Dendritic cell treated with granulocyte-macrophage colony-stimulating factor and Interleukin-4, amounts not matched to agents 40 ng/mL and 50 ng/mL, for 4 days (primary cell): Measurements from ENCODE around the gene STON2.
A peak's percentile ranks its signal among the peaks of the same experiment; 100 is the strongest.
"Not testable (repeated sequence)": the region's sequence is repeated elsewhere in the genome, so short reads cannot be mapped to it uniquely, and the experiment has no call there.

Experiments
- H3K27ac Mint-ChIP-seq: one replicate; pipeline ENCODE4 v1.8.0; 2022; ENCODE audit warnings: mild to moderate bottlenecking, mixed read lengths
- H3K27me3 Mint-ChIP-seq: one replicate; pipeline ENCODE4 v1.8.0; 2022; ENCODE audit warnings: mild to moderate bottlenecking, mixed read lengths
- H3K36me3 Mint-ChIP-seq: one replicate; pipeline ENCODE4 v1.8.0; 2022; ENCODE audit warnings: low read depth, mixed read lengths
- H3K4me1 Mint-ChIP-seq: one replicate; pipeline ENCODE4 v1.8.0; 2022; ENCODE audit warnings: low read depth, mixed read lengths
- H3K4me3 Mint-ChIP-seq: one replicate; pipeline ENCODE4 v1.8.0; 2022; ENCODE audit warnings: mild to moderate bottlenecking, moderate library complexity, mixed read lengths
- H3K9me3 Mint-ChIP-seq: one replicate; pipeline ENCODE4 v1.8.0; 2022; ENCODE audit warnings: mixed read lengths
- intact Hi-C: fragments of 100-400 bp; cut with micrococcal nuclease; formaldehyde crosslinking; loops from one replicate; pipeline ENCODE4 v1.15.0; 2022

Gene STON2

GRCh38 chr14:81264671-81265070 lies 135.5 kb downstream of the STON2 start:
- Mint-ChIP-seq H3K36me3 (peaks cover 14% of the 10 kb centered on the region), H3K27ac (no peak overlapping the region), H3K4me3 (no peak overlapping the region), H3K9me3 (no peaks in the 10 kb centered on the region), H3K27me3 (peaks cover 5% of the 10 kb centered on the region), H3K4me1 (peaks cover 3% of the 10 kb centered on the region)
- intact Hi-C loops = no loop called here

DNA sequence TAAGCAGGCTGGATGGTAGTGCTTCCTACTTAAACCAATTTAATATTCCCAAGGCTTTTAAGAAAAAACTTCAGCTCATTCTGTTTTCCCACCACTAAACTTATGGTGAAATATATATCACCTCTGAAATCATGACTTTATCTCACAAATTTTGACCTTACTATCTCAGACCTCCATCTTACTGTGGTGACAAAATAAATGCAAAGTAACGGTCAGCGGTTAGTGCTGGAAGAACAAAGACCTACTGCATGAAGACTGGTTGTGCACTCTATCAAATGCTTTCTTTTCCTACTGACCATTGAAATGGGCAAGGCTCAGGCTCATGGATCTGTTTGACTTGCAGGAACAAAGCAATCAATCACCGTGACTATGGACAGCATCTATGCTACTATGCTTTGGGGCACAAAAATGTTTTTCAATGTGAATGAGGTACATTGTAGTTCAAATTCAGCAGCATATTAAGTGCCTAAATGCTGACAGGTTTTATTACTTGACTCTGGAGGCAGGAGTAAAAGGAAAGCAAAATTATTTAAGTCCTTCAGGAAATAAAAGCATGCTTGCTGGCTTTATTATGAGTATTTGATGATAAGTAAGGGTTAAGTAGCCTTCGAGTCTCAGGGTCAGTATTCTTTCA lies 136.2 kb downstream of the STON2 start:
- Mint-ChIP-seq H3K4me3 (no peak overlapping the region), H3K27me3 (peaks cover 4% of the 10 kb centered on the region), H3K4me1 (no peaks in the 10 kb centered on the region), H3K36me3 (peaks cover 14% of the 10 kb centered on the region), H3K27ac (no peak overlapping the region), H3K9me3 (no peaks in the 10 kb centered on the region)
- intact Hi-C loops = no loop called here

- no peaks in the 10 kb centered on the region for H3K36me3 Mint-ChIP-seq
- no peaks in the 10 kb centered on the region for H3K27me3 Mint-ChIP-seq
- H3K4me1 Mint-ChIP-seq = peaks cover 9% of the 10 kb centered on the region
- no peaks in the 10 kb centered on the region for H3K9me3 Mint-ChIP-seq
- intact Hi-C loops = no loop called here
- no peak overlapping the region for H3K27ac Mint-ChIP-seq
- no peak overlapping the region for H3K4me3 Mint-ChIP-seq
Observed at GRCh38 chr14:81261176-81261575, 138.9 kb downstream of the STON2 start.

GRCh38 chr14:81260732-81261131 lies 139.4 kb downstream of the STON2 start:
- no peaks in the 10 kb centered on the region for H3K27me3 Mint-ChIP-seq
- H3K27ac Mint-ChIP-seq = no peak overlapping the region
- H3K4me1 Mint-ChIP-seq = peaks cover 13% of the 10 kb centered on the region

GRCh38 chr14:81256289-81256960 lies 143.7 kb downstream of the STON2 start:
- H3K4me1 Mint-ChIP-seq = peaks cover 16% of the 10 kb centered on the region
- H3K27me3 Mint-ChIP-seq = no peaks in the 10 kb centered on the region
- intact Hi-C loops = no loop called here
- peak overlapping the region; percentile 52 for H3K27ac Mint-ChIP-seq
- no peak overlapping the region for H3K4me3 Mint-ChIP-seq
- no peaks in the 10 kb centered on the region for H3K9me3 Mint-ChIP-seq
- no peaks in the 10 kb centered on the region for H3K36me3 Mint-ChIP-seq

More at GRCh38 chr14:81260732-81261131, 139.4 kb downstream of the STON2 start:
- intact Hi-C loops = no loop called here
- H3K36me3 Mint-ChIP-seq = no peaks in the 10 kb centered on the region
- H3K9me3 Mint-ChIP-seq = no peaks in the 10 kb centered on the region
- H3K4me3 Mint-ChIP-seq = no peak overlapping the region

GRCh38 chr14:81252278-81252677 lies 147.8 kb downstream of the STON2 start:
- Mint-ChIP-seq H3K4me3 (no peak overlapping the region), H3K4me1 (peaks cover 16% of the 10 kb centered on the region), H3K36me3 (no peaks in the 10 kb centered on the region), H3K27me3 (no peaks in the 10 kb centered on the region), H3K27ac (no peak overlapping the region), H3K9me3 (no peaks in the 10 kb centered on the region)
- intact Hi-C loops = no loop called here

GRCh38 chr14:81247271-81247766 lies 152.8 kb downstream of the STON2 start:
- no peaks in the 10 kb centered on the region for H3K27me3 Mint-ChIP-seq
- no peaks in the 10 kb centered on the region for H3K36me3 Mint-ChIP-seq
- intact Hi-C loops = no loop called here
- no peak overlapping the region for H3K4me3 Mint-ChIP-seq
- H3K9me3 Mint-ChIP-seq = peaks cover 24% of the 10 kb centered on the region
- no peaks in the 10 kb centered on the region for H3K4me1 Mint-ChIP-seq
- H3K27ac Mint-ChIP-seq = no peak overlapping the region

DNA sequence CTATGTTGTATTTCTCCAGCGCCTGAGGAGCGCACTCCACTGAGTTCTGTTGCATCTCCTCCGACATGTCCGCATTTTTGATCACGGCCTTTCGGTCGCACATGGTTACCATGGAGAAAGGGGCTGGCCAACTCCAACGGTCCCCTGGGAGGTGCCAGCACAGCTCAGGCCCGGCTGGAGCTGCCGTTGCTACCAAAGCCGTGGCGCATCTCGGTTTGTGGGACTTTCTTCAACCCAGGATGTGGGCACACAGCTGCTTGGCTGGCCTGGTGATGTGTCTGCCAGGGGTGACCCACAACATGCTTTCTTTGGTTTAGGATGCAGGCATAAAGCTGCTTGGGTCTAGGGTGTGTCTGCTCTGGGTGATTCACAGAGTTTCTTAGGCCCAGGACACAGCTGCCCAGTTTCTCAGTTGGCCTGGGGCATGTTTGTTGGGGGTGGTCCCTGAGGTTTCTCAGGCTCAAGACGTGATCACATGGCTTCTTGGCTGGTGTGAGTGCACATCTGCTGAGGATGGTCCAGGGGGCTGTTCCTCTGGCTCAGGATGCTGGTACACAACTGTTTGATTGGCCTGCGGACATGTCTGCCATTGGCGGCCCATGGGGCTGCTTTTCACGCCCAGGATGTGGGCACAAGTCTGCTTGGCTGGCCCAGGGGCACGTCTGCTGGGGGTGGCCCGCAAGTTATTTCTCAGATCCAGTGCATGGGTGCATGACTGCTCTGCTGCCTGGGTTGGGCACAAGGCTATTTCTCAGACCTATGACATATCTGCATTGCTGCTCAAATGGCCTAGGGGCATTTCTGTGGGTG lies 153.5 kb downstream of the STON2 start:
- H3K36me3 Mint-ChIP-seq = no peaks in the 10 kb centered on the region
- peaks cover 24% of the 10 kb centered on the region for H3K9me3 Mint-ChIP-seq
- H3K27ac Mint-ChIP-seq = no peak overlapping the region
- H3K4me1 Mint-ChIP-seq = no peaks in the 10 kb centered on the region
- H3K27me3 Mint-ChIP-seq = no peaks in the 10 kb centered on the region
- intact Hi-C loops = no loop called here
- no peak overlapping the region for H3K4me3 Mint-ChIP-seq

- Mint-ChIP-seq H3K27me3 (peaks cover 3% of the 10 kb centered on the region), H3K4me3 (no peak overlapping the region), H3K36me3 (no peaks in the 10 kb centered on the region), H3K27ac (no peak overlapping the region), H3K4me1 (no peaks in the 10 kb centered on the region), H3K9me3 (peaks cover 24% of the 10 kb centered on the region)
- intact Hi-C loops = no loop called here
Observed at GRCh38 chr14:81245771-81246170, 154.4 kb downstream of the STON2 start.

DNA sequence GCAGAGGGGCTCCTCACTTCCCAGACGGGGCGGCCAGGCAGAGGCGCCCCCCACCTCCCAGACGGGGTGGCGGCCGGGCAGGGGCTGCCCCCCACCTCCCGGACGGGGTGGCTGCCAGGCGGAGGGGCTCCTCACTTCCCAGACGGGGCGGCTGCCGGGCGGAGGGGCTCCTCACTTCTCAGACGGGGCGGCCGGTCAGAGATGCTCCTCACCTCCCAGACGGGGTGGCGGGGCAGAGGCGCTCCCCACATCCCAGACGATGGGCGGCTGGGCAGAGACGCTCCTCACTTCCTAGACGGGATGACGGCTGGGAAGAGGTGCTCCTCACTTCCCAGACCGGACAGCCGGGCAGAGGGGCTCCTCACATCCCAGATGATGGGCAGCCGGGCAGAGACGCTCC lies 155.7 kb downstream of the STON2 start:
- H3K4me3 Mint-ChIP-seq, H3K4me1 Mint-ChIP-seq, H3K27ac Mint-ChIP-seq, H3K27me3 Mint-ChIP-seq, H3K36me3 Mint-ChIP-seq, intact Hi-C loops: not testable (repeated sequence)
- peaks cover 24% of the 10 kb centered on the region for H3K9me3 Mint-ChIP-seq

DNA sequence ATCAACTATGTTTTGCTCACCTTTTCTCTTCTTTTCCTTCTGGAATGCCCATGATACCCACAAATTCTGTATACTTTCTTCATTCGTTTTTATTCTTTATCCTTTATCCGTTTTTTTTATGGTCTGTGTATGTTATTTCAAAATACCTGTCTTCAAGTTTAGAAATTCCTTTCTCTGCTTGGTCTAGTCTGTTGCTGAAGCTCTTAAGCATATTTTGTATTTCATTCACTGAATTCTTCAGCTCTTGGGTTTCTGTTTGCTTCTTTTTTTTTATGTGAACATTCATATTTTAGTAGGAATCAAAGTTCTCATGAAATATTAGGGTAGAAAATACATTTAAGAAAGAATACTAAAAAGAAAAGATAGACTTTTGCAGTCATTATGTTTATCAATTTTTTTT lies 156.6 kb downstream of the STON2 start:
- Mint-ChIP-seq H3K4me3 (no peak overlapping the region), H3K27me3 (peaks cover 5% of the 10 kb centered on the region), H3K36me3 (no peaks in the 10 kb centered on the region), H3K4me1 (no peaks in the 10 kb centered on the region), H3K27ac (no peak overlapping the region), H3K9me3 (peaks cover 24% of the 10 kb centered on the region)
- intact Hi-C loops = no loop called here

DNA sequence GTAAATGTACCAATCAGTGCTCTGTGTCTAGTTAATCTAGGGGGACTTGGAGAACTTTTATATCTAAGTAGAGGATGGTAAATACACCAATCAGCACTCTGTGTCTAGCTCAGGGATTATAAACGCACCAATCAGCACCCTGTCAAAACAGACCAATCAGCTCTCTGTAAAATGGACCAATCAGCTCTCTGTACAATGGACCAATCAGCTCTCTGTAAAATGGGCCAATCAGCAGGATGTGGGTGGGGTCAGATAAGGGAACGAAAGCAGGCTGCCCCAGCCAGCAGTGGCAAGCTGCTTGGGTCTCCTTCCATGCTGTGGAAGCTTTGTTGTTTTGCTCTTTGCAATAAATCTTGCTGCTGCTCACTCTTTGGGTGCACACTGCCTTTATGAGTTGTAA lies 163.3 kb downstream of the STON2 start:
- H3K4me1 Mint-ChIP-seq, intact Hi-C loops, H3K36me3 Mint-ChIP-seq, H3K27me3 Mint-ChIP-seq, H3K27ac Mint-ChIP-seq, H3K4me3 Mint-ChIP-seq, H3K9me3 Mint-ChIP-seq: not testable (repeated sequence)

DNA sequence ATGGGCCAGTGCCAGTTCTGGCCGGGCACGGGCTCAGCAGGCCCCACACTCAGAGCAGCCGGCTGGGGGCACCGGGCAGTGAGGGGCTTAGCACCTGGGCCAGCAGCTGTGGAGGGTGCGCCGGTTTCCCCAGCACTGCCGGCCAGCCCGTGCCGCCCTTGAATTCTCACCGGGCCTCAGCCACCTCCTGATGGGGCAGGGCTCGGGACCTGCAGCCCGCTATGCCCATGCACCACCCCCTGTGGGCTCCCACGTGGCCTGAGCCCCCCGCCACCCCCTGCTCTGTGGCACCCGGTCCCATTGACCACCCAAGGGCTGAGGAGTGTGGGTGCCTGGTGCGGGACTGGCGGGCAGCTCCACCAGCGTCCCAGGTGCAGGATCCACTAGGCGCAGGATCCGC lies 164.0 kb downstream of the STON2 start:
- Mint-ChIP-seq H3K36me3 (no peaks in the 10 kb centered on the region), H3K4me1 (peaks cover 5% of the 10 kb centered on the region)

DNA sequence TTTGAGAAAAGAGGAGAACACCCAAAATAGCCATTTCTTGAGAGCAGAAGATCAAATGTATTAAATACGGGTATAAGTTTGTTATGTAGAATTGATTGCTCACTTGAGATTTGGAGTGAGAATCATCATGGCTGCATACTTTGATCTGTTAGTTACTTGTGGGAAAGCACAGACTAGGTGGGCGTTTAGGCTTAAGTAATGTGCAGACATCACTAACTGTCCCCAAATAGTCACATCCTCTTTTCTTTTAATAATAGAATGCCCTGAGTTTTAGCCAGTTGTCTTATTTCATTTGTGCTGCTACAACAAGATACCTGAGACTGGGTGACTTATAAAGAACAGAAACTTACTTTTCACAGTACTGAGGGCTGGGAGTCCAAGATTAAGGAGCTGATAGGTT lies 165.0 kb downstream of the STON2 start:
- no peaks in the 10 kb centered on the region for H3K9me3 Mint-ChIP-seq
- peaks cover 5% of the 10 kb centered on the region for H3K4me1 Mint-ChIP-seq
- H3K4me3 Mint-ChIP-seq = no peak overlapping the region
- intact Hi-C loops = no loop called here
- H3K27me3 Mint-ChIP-seq = peaks cover 1% of the 10 kb centered on the region
- H3K36me3 Mint-ChIP-seq = no peaks in the 10 kb centered on the region
- H3K27ac Mint-ChIP-seq = no peak overlapping the region

More for the DNA sequence above, 164.0 kb downstream of the STON2 start:
- intact Hi-C loops = no loop called here
- Mint-ChIP-seq H3K27ac (no peak overlapping the region), H3K9me3 (no peaks in the 10 kb centered on the region), H3K4me3 (no peak overlapping the region), H3K27me3 (peaks cover 3% of the 10 kb centered on the region)
